HG03097 (cell line): ENCODE results near the gene TSC22D2.

Experiments
- ATAC-seq: cut with Tn5 transposase; IDR thresholded peaks from one replicate; pipeline ENCODE4 v1.9.1; 2021; ENCODE audit not compliant: unreplicated experiment, low FRiP score

TSC22D2 gene

GRCh38 chr3:150408221-150409124 lies at the start of gene TSC22D2:
TSC22D2 (plus strand) TSS chr3:150408298; CDS start chr3:150409351, 1,053 bp downstream.
- ATAC-seq = peak; percentile 64

GRCh38 chr3:150359381-150359780 lies 48.7 kb upstream of the TSC22D2 start:
- ATAC-seq = no peak

GRCh38 chr3:150360966-150361365 lies 47.1 kb upstream of the TSC22D2 start:
- no peak for ATAC-seq

DNA sequence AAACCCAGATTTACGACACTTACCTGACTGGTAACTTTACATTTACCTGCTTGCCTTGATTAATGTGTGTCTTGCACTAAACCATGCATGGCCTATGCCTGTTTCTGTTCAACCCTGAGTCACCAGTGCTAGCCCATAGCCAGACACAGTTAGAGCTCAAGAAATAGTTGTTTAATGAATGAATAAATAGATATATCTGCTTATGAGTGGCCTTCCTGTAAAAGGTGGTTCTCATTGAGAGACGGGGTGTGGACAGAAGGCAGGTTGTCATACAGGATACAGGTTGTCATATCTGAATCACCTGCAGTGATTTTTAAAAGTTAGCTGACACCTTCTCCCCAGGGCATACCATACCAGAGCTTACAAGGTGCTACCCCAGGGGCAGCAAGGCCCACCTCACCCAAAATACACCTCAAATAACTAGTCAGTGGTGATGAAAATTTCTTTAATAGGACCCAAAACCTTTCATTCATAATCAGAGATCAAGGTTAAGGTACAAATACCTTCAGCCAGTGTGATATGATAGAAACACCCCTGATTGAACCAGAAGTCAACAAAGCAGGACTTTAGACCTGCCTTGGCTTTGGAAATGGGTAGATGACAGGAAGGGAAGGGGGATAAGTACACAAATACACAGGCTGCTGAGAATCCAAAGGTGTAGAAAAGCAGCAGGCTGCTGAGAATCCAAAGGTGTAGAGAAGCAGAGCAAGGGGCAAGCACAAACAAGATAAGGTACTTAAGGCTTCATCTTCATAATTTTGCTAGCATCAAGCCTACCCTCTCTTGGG lies 45.4 kb upstream of the TSC22D2 start:
- ATAC-seq = no peak

GRCh38 chr3:150363420-150363819 lies 44.7 kb upstream of the TSC22D2 start:
- ATAC-seq = no peak

DNA sequence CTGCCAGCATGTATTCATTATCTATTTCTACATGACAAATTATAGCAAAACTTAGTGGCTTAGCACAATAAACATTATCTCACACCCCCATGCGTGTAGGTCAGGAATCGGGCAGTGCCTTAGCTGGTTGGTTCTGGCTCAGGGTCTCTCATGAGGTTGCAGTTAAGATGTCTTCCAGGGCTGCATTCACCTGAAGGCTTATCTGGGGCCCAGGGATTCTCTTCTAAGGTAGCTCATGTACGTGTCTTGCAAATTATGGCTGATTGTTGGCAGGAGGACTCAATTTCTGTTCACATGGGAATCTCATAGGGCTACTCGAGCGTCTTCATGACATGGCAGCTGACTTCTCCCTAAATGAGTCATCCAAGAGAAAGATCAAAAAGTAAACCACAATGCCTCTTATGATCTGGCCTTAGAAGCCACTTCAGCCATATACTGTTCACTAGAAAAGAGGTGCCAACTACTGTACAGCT lies 42.9 kb upstream of the TSC22D2 start:
- no peak for ATAC-seq

DNA sequence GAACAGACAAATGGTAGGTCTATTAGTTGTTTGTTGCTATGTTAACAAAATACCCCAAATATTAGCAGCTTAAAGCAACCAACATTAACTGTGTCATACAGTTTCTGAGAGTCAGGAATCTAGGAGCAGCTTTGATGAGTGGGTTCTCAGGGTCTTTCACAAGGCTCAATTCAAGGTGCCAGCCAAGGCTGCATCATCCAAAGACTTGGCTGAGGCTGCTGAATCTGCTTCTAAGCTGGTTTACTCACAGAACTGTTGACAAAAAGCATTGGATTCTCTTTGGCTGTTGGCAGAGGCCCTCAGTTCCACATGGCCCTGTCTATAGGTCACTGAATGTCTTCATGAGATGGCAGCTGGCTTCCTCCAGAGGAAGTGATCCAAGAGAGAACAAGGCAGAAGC lies 40.3 kb upstream of the TSC22D2 start:
- no peak for ATAC-seq

DNA sequence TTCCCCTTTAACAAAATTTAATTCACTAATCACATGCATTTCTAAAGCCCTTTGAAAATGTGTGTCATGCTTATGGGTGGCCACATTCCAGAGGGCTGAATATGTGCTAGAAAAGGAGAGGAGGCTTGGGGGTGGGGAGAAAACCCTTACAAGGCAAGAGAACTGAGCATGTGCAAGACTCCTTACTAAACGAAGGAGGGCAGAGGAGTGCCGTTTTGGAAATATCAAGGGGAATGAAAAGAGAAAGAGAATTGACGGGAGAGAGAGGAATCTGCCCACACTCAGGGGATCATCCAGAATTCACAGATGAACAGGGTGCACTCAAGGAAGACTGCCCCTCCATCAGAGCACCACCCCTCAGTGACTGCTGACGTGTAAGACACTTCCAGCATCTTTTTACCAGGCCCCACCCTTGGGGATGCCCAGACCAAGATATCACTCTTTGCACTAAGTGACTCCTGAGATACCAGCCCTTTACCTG lies 37.9 kb upstream of the TSC22D2 start:
- no peak for ATAC-seq

DNA sequence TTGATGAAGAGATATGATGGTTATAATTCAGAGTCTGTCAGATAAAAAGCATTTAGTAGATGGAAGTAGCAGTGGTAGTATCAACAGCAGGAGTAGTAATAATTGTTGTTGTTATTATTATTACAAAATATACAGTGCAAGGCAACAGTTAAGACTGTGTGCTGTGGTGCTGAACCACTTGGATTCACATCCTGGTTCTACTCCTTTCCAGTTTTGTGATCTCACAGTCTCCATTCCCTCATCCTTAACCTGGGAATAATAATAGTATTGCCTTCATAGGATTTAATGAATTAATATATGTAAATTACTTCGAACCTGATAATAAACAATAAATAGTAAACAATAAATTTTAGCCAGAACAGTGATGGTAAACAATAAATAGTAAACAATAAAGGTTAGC lies 37.1 kb upstream of the TSC22D2 start:
- ATAC-seq = no peak

GRCh38 chr3:150371741-150372254 lies 36.3 kb upstream of the TSC22D2 start:
- no peak for ATAC-seq

GRCh38 chr3:150372320-150372719 lies 35.8 kb upstream of the TSC22D2 start:
- no peak for ATAC-seq

- no peak for ATAC-seq
Observed at GRCh38 chr3:150372722-150373121, 35.4 kb upstream of the TSC22D2 start.

- ATAC-seq = no peak
Observed at GRCh38 chr3:150373234-150373875, 34.7 kb upstream of the TSC22D2 start.

DNA sequence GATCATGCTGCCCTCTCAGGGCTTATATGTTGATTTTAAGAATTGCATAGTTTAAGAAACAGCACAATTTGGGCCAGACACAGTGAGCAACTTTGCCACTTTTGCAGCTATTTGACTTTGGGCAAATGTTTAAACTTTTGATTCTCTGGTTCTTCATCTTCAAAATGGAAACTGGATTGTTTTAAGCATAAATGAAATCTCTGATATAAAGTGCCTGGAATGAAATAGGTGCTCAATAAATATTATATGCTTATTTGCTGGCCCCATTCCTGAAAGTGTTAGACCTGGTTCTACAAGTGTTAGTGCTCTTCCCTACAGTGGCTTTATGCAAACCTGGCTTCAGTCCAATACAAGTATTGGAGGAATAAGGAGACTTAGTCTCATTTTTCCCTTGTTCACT lies 33.1 kb upstream of the TSC22D2 start:
- no peak for ATAC-seq

DNA sequence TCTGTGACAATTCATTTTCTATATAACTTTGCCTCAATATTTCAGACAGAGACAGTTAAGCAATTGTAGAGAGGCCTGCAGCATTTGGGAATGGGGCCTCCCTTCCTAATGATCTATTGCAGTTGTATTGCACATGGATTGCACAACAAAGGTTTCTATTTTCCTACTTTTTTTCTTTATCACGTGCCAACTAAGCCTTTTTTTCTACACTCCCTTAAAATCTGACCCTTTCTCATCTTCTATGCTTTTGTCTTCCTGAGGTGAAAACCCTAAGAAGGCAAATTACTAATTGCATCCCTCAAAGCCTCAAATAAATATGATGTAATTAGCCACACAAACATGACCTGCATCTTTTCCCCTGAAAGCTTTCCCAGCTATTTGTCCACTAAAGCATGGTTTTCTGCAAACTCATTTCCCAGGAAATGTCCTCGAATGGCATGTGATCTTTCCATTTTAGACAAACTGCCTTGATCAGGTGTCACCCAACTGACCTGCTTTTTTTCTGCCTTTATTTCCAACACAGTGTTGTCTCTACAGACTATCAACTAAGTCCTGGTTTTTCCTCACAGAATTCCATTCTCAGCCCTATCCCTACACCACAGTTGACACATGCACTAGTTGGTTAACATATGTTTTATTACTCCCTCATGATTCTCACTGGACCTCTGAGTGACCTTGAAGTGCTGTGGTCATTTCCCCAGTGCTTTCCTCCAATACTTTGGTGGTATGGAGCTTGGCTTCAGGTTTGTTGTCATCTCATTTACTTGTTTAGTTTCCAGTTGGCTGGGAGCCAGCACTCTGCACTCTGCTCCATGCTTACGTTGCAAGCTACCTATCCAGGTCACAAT lies 31.9 kb upstream of the TSC22D2 start:
- ATAC-seq = no peak

DNA sequence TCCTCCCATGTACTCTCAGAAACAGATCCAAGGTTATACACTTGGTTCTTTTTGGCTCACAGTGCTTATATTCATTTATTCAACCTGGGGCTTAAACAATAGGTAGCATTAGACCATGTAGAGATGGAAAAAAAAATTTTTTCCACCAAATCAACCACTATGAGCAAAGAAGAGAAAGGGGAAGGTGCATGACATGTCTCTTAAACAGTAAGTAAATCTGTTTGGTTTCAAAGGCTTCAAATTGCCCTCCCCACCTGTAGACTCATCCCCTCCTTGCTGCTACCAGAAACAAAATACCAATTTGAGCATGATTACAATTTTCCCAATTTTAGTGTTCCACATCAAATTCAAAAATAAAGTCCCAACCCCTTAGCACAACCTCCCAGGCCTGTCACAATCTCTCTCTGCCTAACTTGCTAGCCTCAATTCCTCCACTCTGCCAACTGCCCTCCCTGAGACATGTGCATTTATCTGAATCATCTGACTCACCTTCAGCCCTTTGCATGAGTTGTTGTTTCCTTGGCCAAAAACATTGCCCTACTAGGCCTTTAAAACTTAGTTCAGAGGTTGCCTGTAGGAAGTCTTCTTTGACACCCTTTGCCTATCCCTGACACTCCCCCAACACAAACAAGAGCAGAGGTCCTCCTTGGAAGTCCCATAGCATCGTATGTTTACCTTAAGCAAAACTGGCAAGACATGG lies 30.3 kb upstream of the TSC22D2 start:
- ATAC-seq = no peak

DNA sequence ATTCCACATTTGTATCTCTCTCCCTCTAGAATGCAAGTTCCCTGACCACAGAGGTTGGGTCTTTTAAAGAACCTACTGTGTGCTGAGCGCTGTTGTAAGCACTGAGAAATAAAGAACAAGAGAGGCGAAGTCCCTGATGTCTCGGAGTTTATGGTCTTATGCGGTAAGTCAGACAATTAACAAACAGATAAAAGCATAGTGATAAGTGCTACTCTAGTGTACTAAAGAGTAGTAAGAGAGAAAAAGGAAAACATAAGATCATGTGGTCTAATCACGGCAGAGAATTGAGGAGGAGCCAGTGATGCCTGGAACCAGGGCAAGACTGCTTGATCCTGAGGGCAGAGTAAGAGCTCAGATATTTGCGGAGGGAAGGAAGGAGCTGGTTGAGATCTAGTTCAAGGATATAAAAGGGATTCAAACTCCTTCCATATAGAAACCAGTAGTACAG lies 29.8 kb upstream of the TSC22D2 start:
- no peak for ATAC-seq

- no peak for ATAC-seq
Observed at GRCh38 chr3:150379469-150379868, 28.6 kb upstream of the TSC22D2 start.
